K562 (cell line): ENCODE data around the gene USP20. TPM values are rescaled to one million over a fixed set of nuclear protein-coding genes. Genes with fewer than 3 reads are reported as not detected.

ENCODE experiments used
- CEBPB ChIP-seq: fragments of 450-650 bp; IDR thresholded peaks from 2 replicates; pipeline ENCODE4 v1.6.1; 2016; ENCODE audit warnings: missing genetic modification characterization, missing compliant biosample characterization
- COPS2 ChIP-seq: fragments of 450-650 bp; conservative IDR thresholded peaks from 2 replicates; pipeline ENCODE4 v1.6.1; 2016; ENCODE audit warnings: mild to moderate bottlenecking, moderate library complexity
- DACH1 ChIP-seq: fragments of 450-650 bp; IDR thresholded peaks from 2 replicates; pipeline ENCODE4 v1.6.1; 2018; ENCODE audit not compliant: partially characterized antibody
- KLF13 ChIP-seq: fragments of 450-650 bp; IDR thresholded peaks from 2 replicates; pipeline ENCODE4 v1.6.1; 2016; ENCODE audit warnings: missing genetic modification characterization, low read depth, mild to moderate bottlenecking, missing compliant biosample characterization, moderate library complexity, borderline replicate concordance
- MAZ ChIP-seq, 2 experiments: fragments of 450-650 bp in 1 of 2; sonication (generic) in 1 of 2; formaldehyde crosslinking; IDR thresholded peaks in 1 of 2; conservative IDR thresholded peaks in 1 of 2; 2 replicates each; pipeline versions ENCODE4 v1.4.0 to v1.5.0; 2020; ENCODE audit warnings: mild to moderate bottlenecking in 1 of 2, missing genetic modification reagents in 1 of 2
- NFE2L1 ChIP-seq: fragments of 450-650 bp; IDR thresholded peaks from 2 replicates; pipeline ENCODE4 v1.6.1; 2016; ENCODE audit warnings: missing genetic modification characterization, low read depth, mild to moderate bottlenecking, missing compliant biosample characterization, moderate library complexity, borderline replicate concordance
- ZNF76 ChIP-seq: fragments of 250-450 bp; sonication (Bioruptor Pico); IDR thresholded peaks from 2 replicates; pipeline ENCODE4 v1.4.0; 2020; ENCODE audit warnings: mild to moderate bottlenecking, moderate library complexity, borderline replicate concordance
- microRNA-seq: library from miRNA; unstranded; fragments of <30 nt; microRNA quantifications from one replicate; pipeline ENCODE4, GENCODE V29; 2018; ENCODE audit warnings: borderline microRNAs expressed
- polyA plus RNA-seq, 8 experiments: library from polyadenylated mRNA; depleted of rRNA in 4 of 8; stranded (reverse) in 5 of 8; unstranded in 3 of 8; fragments of >200 nt; fragmentation: Nextera tagmentation in 2 of 8; fragmentation: Illumina TruSeq in 1 of 8; extraction: Ambion mirVana in 2 of 8; extraction: Trizol in 1 of 8; gene quantifications; 2 replicates each; pipeline versions ENCODE4 v1.2.1 to v1.2.3, GENCODE V29; 2011 to 2014; ENCODE audit warnings: inconsistent platforms in 1 of 8, missing spikeins in 1 of 8
- small RNA-seq: library from RNA; depleted of rRNA; stranded (forward); fragments of <200 nt; gene quantifications from one replicate; pipeline ENCODE3, GENCODE V24; 2014
- total RNA-seq, 7 experiments: library from RNA; depleted of rRNA in 6 of 7; stranded (reverse); fragments of >200 nt in 6 of 7; fragmentation: Illumina TruSeq in 2 of 7; extraction: Trizol in 2 of 7; gene quantifications; 2 replicates each; pipeline versions ENCODE4 v1.2.1 to v1.2.3, GENCODE V29; 2011 to 2021; ENCODE audit warnings: low replicate concordance in 1 of 7

USP20 gene
- total and polyA plus RNA-seq, 9 of the 15 experiments (the other 6 are each of a cell fraction or from before 2014, with no cell fraction given) = 1.9 to 136 (median 49.1) TPM

DNA sequence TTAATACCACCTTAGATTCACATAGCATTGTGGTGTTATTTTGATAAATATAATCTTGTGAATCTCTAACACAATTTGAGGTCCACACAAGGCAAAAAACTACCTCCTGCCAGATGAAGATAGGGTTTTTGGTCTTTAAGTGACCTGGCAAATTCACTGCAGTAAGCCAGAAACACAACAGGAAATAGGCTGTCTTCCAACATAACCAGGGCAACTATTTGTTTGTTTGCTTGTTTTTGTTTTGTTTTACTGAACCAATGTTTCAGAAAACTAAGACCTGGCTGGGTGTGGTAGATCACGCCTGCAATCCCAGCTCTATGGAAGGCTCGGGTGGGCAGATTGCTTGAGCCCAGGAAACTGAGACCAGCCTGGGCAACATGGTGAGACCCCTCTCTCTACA lies 95.5 kb downstream of the USP20 start (continued):
- TF ChIP-seq COPS2 = no peak
- no peak for TF ChIP-seq CEBPB (tag)
- TF ChIP-seq MAZ (CRISPR knock-in tag; conservative IDR thresholded peaks at IDR 0.05 in 1 of 2, IDR thresholded peaks at IDR 0.05 in 1 of 2) = peak in 1 of 2 experiments; percentile 28; a peak in 1 of 4 replicates
- no peak for TF ChIP-seq ZNF76
- no peak for TF ChIP-seq NFE2L1 (tag)
- no peak for TF ChIP-seq KLF13 (tag)
- TF ChIP-seq DACH1 = no peak
- TF ChIP-seq, all 486 proteins: peak for 13

Small RNA genes within 50 kb of the gene (microRNA-seq; reads per million reads assigned to microRNA genes)
- gene MIR6855 = 0.73 reads per million

Small RNA genes within 50 kb of the gene (small RNA-seq; reads per million reads assigned to genes)
- 0.70 reads per million, percentile 41 among the genes with 10 or more reads in this experiment for gene MIR6855

Other genes with a start within 250 kb of the USP20 start
Only the 7 nearest of the 10 such genes appear.
- gene ASB6, start 193.3 kb upstream of the USP20 start, total RNA-seq (2014; rRNA removed) = 12.4 and 15.8 TPM in 2 replicates
- 4.1 and 4.9 TPM in 2 replicates for gene ASB6, start 193.3 kb upstream of the USP20 start, total RNA-seq (2014; rRNA removed; fragmentation: Illumina TruSeq; extraction: Trizol)
- 8.6 TPM in 2 replicates for gene ASB6, start 193.3 kb upstream of the USP20 start, total RNA-seq (2015; rRNA removed; fragmentation: Illumina TruSeq; extraction: Trizol)
- 17.1 and 17.3 TPM in 2 replicates for gene ASB6, start 193.3 kb upstream of the USP20 start, total RNA-seq (2021)
- gene ASB6, start 193.3 kb upstream of the USP20 start, polyA plus RNA-seq (2011; rRNA removed) = 11.3 and 13.1 TPM in 2 replicates
- 12.8 and 13.1 TPM in 2 replicates for gene ASB6, start 193.3 kb upstream of the USP20 start, polyA plus RNA-seq (2014; fragmentation: Illumina TruSeq; extraction: Trizol)
- 1 to 10 TPM in 1 of 2 experiments, under 1 TPM in 1; 0.92 to 1.1 TPM for gene ASB6, start 193.3 kb upstream of the USP20 start, polyA plus RNA-seq (2014; fragmentation: Nextera tagmentation; extraction: Ambion mirVana)
- gene ASB6, start 193.3 kb upstream of the USP20 start, polyA plus RNA-seq (2014; rRNA removed) = 17.8 and 19.5 TPM in 2 replicates
- gene PRRX2, start 169.8 kb upstream of the USP20 start, total RNA-seq (2014; rRNA removed) = not detected in 2 replicates
- gene PRRX2, start 169.8 kb upstream of the USP20 start, total RNA-seq (2014; rRNA removed; fragmentation: Illumina TruSeq; extraction: Trizol) = not detected in 2 replicates
- gene PRRX2, start 169.8 kb upstream of the USP20 start, total RNA-seq (2015; rRNA removed; fragmentation: Illumina TruSeq; extraction: Trizol) = not detected in 2 replicates
- gene PRRX2, start 169.8 kb upstream of the USP20 start, total RNA-seq (2021) = not detected in 2 replicates
- not detected in 2 replicates for gene PRRX2, start 169.8 kb upstream of the USP20 start, polyA plus RNA-seq (2011; rRNA removed)
- not detected in 2 replicates for gene PRRX2, start 169.8 kb upstream of the USP20 start, polyA plus RNA-seq (2014; fragmentation: Illumina TruSeq; extraction: Trizol)
- gene PRRX2, start 169.8 kb upstream of the USP20 start, polyA plus RNA-seq (2014; fragmentation: Nextera tagmentation; extraction: Ambion mirVana) = not detected
- gene PRRX2, start 169.8 kb upstream of the USP20 start, polyA plus RNA-seq (2014; rRNA removed) = 0.21 TPM in 1 of 2 replicates, not detected in the other
- gene PTGES, start 82.4 kb upstream of the USP20 start, total RNA-seq (2014; rRNA removed) = 0.08 TPM in 1 of 2 replicates, not detected in the other
- gene PTGES, start 82.4 kb upstream of the USP20 start, total RNA-seq (2014; rRNA removed; fragmentation: Illumina TruSeq; extraction: Trizol) = not detected in 2 replicates
- not detected in 2 replicates for gene PTGES, start 82.4 kb upstream of the USP20 start, total RNA-seq (2015; rRNA removed; fragmentation: Illumina TruSeq; extraction: Trizol)
- not detected in 2 replicates for gene PTGES, start 82.4 kb upstream of the USP20 start, total RNA-seq (2021)
- gene PTGES, start 82.4 kb upstream of the USP20 start, polyA plus RNA-seq (2011; rRNA removed) = 0.05 and 0.13 TPM in 2 replicates
- 0.11 TPM in 1 of 2 replicates, not detected in the other for gene PTGES, start 82.4 kb upstream of the USP20 start, polyA plus RNA-seq (2014; fragmentation: Illumina TruSeq; extraction: Trizol)
- not detected for gene PTGES, start 82.4 kb upstream of the USP20 start, polyA plus RNA-seq (2014; fragmentation: Nextera tagmentation; extraction: Ambion mirVana)
- gene PTGES, start 82.4 kb upstream of the USP20 start, polyA plus RNA-seq (2014; rRNA removed) = not detected in 2 replicates
- gene TOR1B, start 32.3 kb upstream of the USP20 start, total RNA-seq (2014; rRNA removed) = 21.5 and 24.5 TPM in 2 replicates
- 23.4 and 23.9 TPM in 2 replicates for gene TOR1B, start 32.3 kb upstream of the USP20 start, total RNA-seq (2014; rRNA removed; fragmentation: Illumina TruSeq; extraction: Trizol)
- 23.7 and 25.4 TPM in 2 replicates for gene TOR1B, start 32.3 kb upstream of the USP20 start, total RNA-seq (2015; rRNA removed; fragmentation: Illumina TruSeq; extraction: Trizol)
- gene TOR1B, start 32.3 kb upstream of the USP20 start, total RNA-seq (2021) = 28.6 and 28.7 TPM in 2 replicates
- gene TOR1B, start 32.3 kb upstream of the USP20 start, polyA plus RNA-seq (2011; rRNA removed) = 28.9 and 36.5 TPM in 2 replicates
- gene TOR1B, start 32.3 kb upstream of the USP20 start, polyA plus RNA-seq (2014; fragmentation: Illumina TruSeq; extraction: Trizol) = 24.6 and 27.0 TPM in 2 replicates
- gene TOR1B, start 32.3 kb upstream of the USP20 start, polyA plus RNA-seq (2014; fragmentation: Nextera tagmentation; extraction: Ambion mirVana) = 1 to 10 TPM; 4.2 to 6.9 TPM
- gene TOR1B, start 32.3 kb upstream of the USP20 start, polyA plus RNA-seq (2014; rRNA removed) = 28.1 and 29.2 TPM in 2 replicates
- gene TOR1A, start 11.3 kb upstream of the USP20 start, total RNA-seq (2014; rRNA removed) = 44.4 and 46.0 TPM in 2 replicates
- gene TOR1A, start 11.3 kb upstream of the USP20 start, total RNA-seq (2014; rRNA removed; fragmentation: Illumina TruSeq; extraction: Trizol) = 39.9 and 45.9 TPM in 2 replicates
- 54.3 and 55.5 TPM in 2 replicates for gene TOR1A, start 11.3 kb upstream of the USP20 start, total RNA-seq (2015; rRNA removed; fragmentation: Illumina TruSeq; extraction: Trizol)
- gene TOR1A, start 11.3 kb upstream of the USP20 start, total RNA-seq (2021) = 49.5 and 51.3 TPM in 2 replicates
- gene TOR1A, start 11.3 kb upstream of the USP20 start, polyA plus RNA-seq (2011; rRNA removed) = 74.8 and 85.8 TPM in 2 replicates
- gene TOR1A, start 11.3 kb upstream of the USP20 start, polyA plus RNA-seq (2014; fragmentation: Illumina TruSeq; extraction: Trizol) = 68.9 and 74.0 TPM in 2 replicates
- 1 to 10 TPM; 4.5 to 9.9 TPM for gene TOR1A, start 11.3 kb upstream of the USP20 start, polyA plus RNA-seq (2014; fragmentation: Nextera tagmentation; extraction: Ambion mirVana)
- 67.9 and 74.7 TPM in 2 replicates for gene TOR1A, start 11.3 kb upstream of the USP20 start, polyA plus RNA-seq (2014; rRNA removed)
- 196 and 199 TPM in 2 replicates for gene C9orf78, start 183 bp upstream of the USP20 start, total RNA-seq (2014; rRNA removed)
- 199 and 240 TPM in 2 replicates for gene C9orf78, start 183 bp upstream of the USP20 start, total RNA-seq (2014; rRNA removed; fragmentation: Illumina TruSeq; extraction: Trizol)
- gene C9orf78, start 183 bp upstream of the USP20 start, total RNA-seq (2015; rRNA removed; fragmentation: Illumina TruSeq; extraction: Trizol) = 220 and 223 TPM in 2 replicates
- gene C9orf78, start 183 bp upstream of the USP20 start, total RNA-seq (2021) = 89.0 and 94.6 TPM in 2 replicates
- 109 and 202 TPM in 2 replicates for gene C9orf78, start 183 bp upstream of the USP20 start, polyA plus RNA-seq (2011; rRNA removed)
- gene C9orf78, start 183 bp upstream of the USP20 start, polyA plus RNA-seq (2014; fragmentation: Illumina TruSeq; extraction: Trizol) = 210 and 222 TPM in 2 replicates
- 100 to 1,000 TPM; 132 to 266 TPM for gene C9orf78, start 183 bp upstream of the USP20 start, polyA plus RNA-seq (2014; fragmentation: Nextera tagmentation; extraction: Ambion mirVana)
- gene C9orf78, start 183 bp upstream of the USP20 start, polyA plus RNA-seq (2014; rRNA removed) = 228 and 240 TPM in 2 replicates
- gene FNBP1, start 207.7 kb downstream of the USP20 start, total RNA-seq (2014; rRNA removed) = 8.2 and 8.4 TPM in 2 replicates
- gene FNBP1, start 207.7 kb downstream of the USP20 start, total RNA-seq (2014; rRNA removed; fragmentation: Illumina TruSeq; extraction: Trizol) = 6.9 and 13.2 TPM in 2 replicates
- 13.5 and 14.9 TPM in 2 replicates for gene FNBP1, start 207.7 kb downstream of the USP20 start, total RNA-seq (2015; rRNA removed; fragmentation: Illumina TruSeq; extraction: Trizol)
- 8.5 and 10.7 TPM in 2 replicates for gene FNBP1, start 207.7 kb downstream of the USP20 start, total RNA-seq (2021)
- 7.2 and 7.6 TPM in 2 replicates for gene FNBP1, start 207.7 kb downstream of the USP20 start, polyA plus RNA-seq (2011; rRNA removed)
- 6.1 TPM in 2 replicates for gene FNBP1, start 207.7 kb downstream of the USP20 start, polyA plus RNA-seq (2014; fragmentation: Illumina TruSeq; extraction: Trizol)
- gene FNBP1, start 207.7 kb downstream of the USP20 start, polyA plus RNA-seq (2014; fragmentation: Nextera tagmentation; extraction: Ambion mirVana) = 1 to 10 TPM; 1.8 to 2.2 TPM
- 5.4 and 8.0 TPM in 2 replicates for gene FNBP1, start 207.7 kb downstream of the USP20 start, polyA plus RNA-seq (2014; rRNA removed)